GM18498 (cell line): Measurements from ENCODE around the gene PRKN.

Experiments
- ATAC-seq: cut with Tn5 transposase; IDR thresholded peaks from one replicate; pipeline ENCODE4 v1.9.1; 2021; ENCODE audit warnings: mild to moderate bottlenecking, moderate library complexity; ENCODE audit not compliant: unreplicated experiment

Gene PRKN

GRCh38 chr6:162336359-162336758 is 391.2 kb downstream of the PRKN start:
- ATAC-seq: no peak

GRCh38 chr6:162332365-162332764 is 395.2 kb downstream of the PRKN start:
- ATAC-seq: no peak

GRCh38 chr6:162331911-162332310 is 395.7 kb downstream of the PRKN start:
- no peak for ATAC-seq

DNA sequence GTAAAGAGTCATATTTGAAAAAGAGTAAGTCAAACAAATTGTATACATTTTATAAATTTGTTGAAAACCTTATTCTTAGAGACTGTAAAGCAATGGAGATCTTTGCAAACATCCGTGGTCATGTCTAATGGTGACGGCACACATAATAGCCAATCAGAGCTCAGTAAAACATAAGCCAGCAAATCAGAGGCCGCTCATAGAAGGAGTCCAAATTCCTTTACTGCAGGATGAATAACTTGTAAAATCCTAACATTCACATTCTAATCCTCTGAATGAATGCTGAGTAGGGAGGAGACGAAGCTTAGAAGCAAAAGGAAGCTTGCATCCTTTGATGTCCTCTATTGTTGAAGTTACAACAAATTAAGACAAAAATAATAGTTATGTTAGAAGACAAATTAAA is 401.7 kb downstream of the PRKN start:
- ATAC-seq: no peak

DNA sequence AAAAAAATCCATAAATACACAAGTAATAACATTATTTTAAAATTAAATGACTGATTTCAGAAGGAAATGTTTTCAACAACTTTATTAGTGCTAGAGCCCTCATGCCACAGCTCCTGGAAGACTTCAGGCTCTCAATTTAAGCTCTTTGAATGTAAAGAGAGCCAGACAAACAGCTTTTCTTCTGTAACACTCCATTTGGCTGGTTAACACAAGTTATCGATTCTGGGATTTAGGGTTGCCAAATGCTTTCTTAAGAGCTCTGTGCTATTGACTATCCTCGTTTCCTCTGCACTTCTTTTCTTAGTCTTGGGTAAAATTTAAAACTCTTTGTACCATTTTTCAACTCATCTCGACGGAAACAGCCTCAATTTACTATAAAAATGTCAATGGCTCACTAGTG is 402.5 kb downstream of the PRKN start:
- ATAC-seq: no peak

DNA sequence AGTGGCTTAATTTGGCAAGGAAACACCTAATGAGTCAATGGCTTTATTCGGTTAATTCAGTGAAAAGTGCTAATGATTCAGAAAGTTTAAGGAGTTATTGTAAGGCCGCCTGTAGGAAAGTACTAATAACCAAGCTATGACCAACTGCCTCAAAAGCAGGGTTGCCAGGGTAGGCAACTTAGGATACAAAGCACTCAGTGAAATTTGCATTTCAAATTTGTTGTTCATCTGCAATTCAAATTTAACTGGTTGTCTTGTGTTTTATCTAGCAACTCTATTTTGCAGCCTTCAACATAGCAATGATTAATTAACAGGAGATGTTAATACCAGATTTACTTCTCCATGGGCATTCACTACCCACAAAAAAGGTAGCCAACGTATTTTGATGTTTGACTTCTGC is 412.3 kb downstream of the PRKN start:
- no peak for ATAC-seq

GRCh38 chr6:162313922-162314660 is 413.5 kb downstream of the PRKN start:
- ATAC-seq: no peak

GRCh38 chr6:162307865-162308264 is 419.7 kb downstream of the PRKN start:
- no peak for ATAC-seq

GRCh38 chr6:162306616-162307015 is 420.9 kb downstream of the PRKN start:
- no peak for ATAC-seq

DNA sequence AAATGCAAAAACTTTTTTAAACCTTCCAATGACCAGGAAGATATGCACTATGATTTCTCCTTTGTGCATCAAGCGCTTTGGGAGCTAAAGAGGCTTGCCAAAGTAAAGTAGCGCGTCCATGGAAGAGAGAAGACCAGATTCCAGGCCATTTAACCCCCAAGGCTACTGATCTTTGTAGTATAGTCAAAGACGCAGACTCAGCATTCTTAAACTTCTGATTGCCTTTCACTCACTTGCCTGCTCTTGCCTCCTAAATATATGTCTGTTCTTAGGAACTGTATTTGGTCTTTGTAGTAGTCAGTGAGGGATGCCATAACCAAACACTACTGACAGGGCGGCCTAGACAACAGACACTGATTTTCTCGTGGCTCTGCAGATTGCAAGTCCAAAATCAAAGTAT is 426.4 kb downstream of the PRKN start:
- no peak for ATAC-seq

DNA sequence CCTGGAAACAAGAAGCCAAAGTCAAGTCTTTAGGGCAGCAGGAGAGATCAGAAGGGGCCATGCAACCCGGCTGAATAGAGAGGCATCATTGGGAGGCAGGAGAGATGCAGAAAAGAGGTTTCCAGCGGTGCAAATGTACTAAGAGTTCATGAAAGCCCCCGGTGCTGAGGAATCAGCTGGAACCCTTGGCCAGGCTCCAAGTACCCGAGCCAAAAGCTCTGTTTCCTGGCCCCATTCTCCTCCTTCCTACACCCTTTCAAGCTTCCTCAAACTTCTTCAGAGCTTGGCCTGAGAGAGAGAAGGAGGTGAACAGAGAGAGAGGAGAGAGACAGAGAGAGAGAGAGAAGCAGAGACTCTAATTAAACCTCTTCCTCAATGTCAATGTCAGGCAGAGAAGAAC is 433.5 kb downstream of the PRKN start:
- ATAC-seq: no peak

DNA sequence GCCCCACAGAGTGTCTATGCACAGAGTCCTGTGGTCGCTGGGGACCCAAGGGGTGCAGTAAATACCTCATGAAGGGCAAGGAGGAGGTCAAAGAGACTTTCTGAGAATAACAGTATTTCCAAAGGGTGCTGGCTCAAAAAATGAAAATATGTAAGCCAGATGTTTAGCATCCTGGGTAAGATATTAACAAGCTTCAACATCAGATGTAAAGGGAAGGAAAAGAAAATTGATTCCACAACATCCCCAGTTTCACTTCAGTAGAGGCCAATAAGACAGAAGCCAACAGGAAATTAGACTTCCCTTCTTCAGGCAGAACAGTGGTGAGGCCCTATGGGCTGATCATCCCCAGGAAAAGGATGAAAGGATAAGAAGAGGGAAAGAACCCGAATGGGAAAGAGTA is 434.7 kb downstream of the PRKN start:
- ATAC-seq: no peak

DNA sequence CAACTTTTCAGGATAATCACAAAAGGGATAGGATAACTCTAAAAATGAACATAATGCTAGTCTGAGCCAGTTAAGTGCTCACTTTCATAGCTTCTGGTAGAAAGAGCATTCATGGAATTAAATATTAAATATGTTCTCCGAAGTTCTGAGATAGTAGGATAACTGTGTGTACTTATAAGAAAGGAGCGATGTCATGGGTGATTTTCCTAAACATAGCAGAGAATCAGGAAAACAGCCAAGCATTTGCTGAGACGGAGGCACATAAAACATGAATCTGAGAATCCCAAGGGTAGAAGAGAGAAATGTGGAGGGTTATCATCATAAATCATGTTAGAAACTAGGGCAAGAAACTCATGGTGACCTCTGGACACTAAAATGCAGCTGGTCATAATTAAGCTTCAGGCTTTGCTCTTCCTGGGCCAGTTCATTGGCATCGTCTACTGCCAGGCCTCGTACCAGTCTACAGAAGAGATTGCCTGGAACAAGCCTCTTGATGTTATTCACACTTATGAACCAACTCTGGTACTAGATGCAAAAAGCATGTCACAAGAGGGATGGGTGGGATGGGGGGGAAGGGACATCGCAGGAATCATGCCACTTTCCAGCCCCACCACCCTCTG is 436.6 kb downstream of the PRKN start:
- no peak for ATAC-seq

- ATAC-seq: no peak
Measured at GRCh38 chr6:162289972-162290371, 437.6 kb downstream of the PRKN start.

- no peak for ATAC-seq
Measured at GRCh38 chr6:162273986-162274385, 453.6 kb downstream of the PRKN start.

GRCh38 chr6:162271922-162272321 is 455.6 kb downstream of the PRKN start:
- no peak for ATAC-seq

- ATAC-seq: no peak
Measured at GRCh38 chr6:162270966-162271365, 456.6 kb downstream of the PRKN start.

DNA sequence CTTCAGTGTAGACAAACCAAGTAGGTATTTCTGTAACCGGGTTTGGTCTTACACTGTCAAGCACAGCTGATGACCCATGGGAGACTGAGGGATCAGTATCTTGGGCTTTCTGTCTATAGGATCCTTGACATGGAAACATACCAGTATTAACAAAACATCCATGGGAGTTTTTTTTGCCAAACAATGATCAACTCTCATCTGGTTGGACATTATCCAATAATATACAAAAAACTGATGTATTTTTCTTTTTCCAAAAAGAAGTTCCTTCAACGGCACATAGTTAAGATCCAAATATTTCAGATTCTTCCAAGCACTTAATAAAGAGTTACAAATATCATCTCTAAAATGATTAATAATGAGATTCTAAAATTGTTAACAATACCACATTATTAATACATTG is 459.9 kb downstream of the PRKN start:
- no peak for ATAC-seq

GRCh38 chr6:162267126-162267525 is 460.4 kb downstream of the PRKN start:
- ATAC-seq: no peak

GRCh38 chr6:162264581-162264980 is 463.0 kb downstream of the PRKN start:
- ATAC-seq: no peak

- ATAC-seq: no peak
Measured at GRCh38 chr6:162262466-162263196, 464.9 kb downstream of the PRKN start.

DNA sequence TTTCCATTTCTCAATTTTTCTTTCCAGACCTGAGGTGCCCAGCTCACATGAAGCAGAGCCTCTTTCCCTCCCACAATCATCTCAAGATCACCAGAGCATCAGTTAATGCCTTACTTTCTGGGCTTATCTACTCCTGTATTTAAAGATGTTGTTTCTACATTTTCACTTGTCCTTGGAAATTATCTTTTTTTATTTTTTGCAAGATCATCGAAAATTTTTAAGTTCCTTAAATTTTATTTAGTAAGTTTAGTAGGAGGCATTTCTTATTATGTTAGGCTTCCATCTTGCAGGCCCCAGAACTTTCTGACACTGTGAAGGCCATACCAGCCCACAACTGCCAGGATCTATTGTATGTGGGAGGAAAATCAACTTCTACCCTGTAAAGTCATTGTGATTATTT is 466.0 kb downstream of the PRKN start:
- ATAC-seq: no peak
